ENCODE results near the gene RNF19B.

DNA sequence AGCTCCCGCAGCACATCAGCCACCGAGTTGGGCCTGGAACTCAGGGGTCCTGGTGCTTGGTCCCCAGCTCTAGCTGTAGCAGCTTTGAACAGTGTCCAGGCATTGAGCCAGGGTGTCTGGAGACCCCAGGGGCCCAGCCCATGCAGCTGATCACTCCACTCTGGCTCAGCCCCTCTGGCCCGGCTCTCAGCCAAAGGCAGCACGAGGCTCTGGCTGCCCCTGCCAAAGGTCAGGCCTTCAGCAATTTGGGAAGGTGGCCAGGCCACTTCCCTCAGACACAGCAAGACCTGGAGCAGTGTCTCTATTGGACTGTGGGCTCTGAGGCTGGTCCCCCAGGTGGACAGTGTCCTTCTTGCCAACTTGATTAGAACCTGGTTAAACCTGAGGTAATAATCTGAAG is 34.4 kb upstream of the RNF19B start:
- TF ChIP-seq POLR2A (IDR thresholded peaks at IDR 0.05; ENCODE audit: low read depth, low read length) (no peak), TAF1 (IDR thresholded peaks at IDR 0.05; ENCODE audit: borderline replicate concordance, low read depth, low read length) (no peak)
